Measurements from ENCODE around the gene UPB1.

UPB1 gene

GRCh38 chr22:24571266-24571665, 76.1 kb downstream of the UPB1 start:
- H4K20me1 ChIP-seq (ENCODE audit: insufficient read depth, low read length, poor library complexity, severe bottlenecking): peaks cover 23% of the 10 kb centered on the region
- H3K27me3 ChIP-seq (ENCODE audit: insufficient read depth, low read length, poor library complexity, severe bottlenecking): no peaks in the 10 kb centered on the region
- H3K9me2 ChIP-seq (replicated peaks; ENCODE audit: low read depth, low read length): no peaks in the 10 kb centered on the region
- no peak overlapping the region for H2AFZ ChIP-seq (ENCODE audit: low read length)
- H3K4me2 ChIP-seq (ENCODE audit: low read depth, low read length, poor library complexity, severe bottlenecking): no peak overlapping the region
- H3K9ac ChIP-seq (ENCODE audit: low read depth, low read length, poor library complexity, severe bottlenecking): no peak overlapping the region
- peaks cover 84% of the 10 kb centered on the region; the same call in 1 of the 2 replicates for H3K36me3 ChIP-seq (ENCODE audit: insufficient read depth, low read length)
- no peaks in the 10 kb centered on the region for H3K4me1 ChIP-seq (ENCODE audit: insufficient read depth, low read length, poor library complexity, severe bottlenecking)
- TF ChIP-seq EZH2phosphoT487 (IDR thresholded peaks at IDR 0.05; ENCODE audit: borderline replicate concordance) (no peak), CTCF (conservative IDR thresholded peaks at IDR 0.05; ENCODE audit: low read length) (no peak)
- no peak overlapping the region for H3K4me3 ChIP-seq (ENCODE audit: low read length, poor library complexity, severe bottlenecking)
- H3K9me3 ChIP-seq (ENCODE audit: insufficient read depth, low read depth, low read length): no peaks in the 10 kb centered on the region
- peaks cover 22% of the 10 kb centered on the region for H3K79me2 ChIP-seq (ENCODE audit: insufficient read depth, low read length)
- H3F3A ChIP-seq (ENCODE audit: low read depth): no peaks in the 10 kb centered on the region

- no peaks in the 10 kb centered on the region for H3K4me1 ChIP-seq (ENCODE audit: insufficient read depth, low read length, poor library complexity, severe bottlenecking)
These were observed 81.6 kb downstream of the UPB1 start for GRCh38 chr22:24576778-24577177.

More at GRCh38 chr22:24576778-24577177, 81.6 kb downstream of the UPB1 start:
- no peaks in the 10 kb centered on the region for H3K9me2 ChIP-seq (replicated peaks; ENCODE audit: low read depth, low read length)
- no peak overlapping the region for H3K4me3 ChIP-seq (ENCODE audit: low read length, poor library complexity, severe bottlenecking)
- no peak overlapping the region for H3K4me2 ChIP-seq (ENCODE audit: low read depth, low read length, poor library complexity, severe bottlenecking)
- no peaks in the 10 kb centered on the region for H4K20me1 ChIP-seq (ENCODE audit: insufficient read depth, low read length, poor library complexity, severe bottlenecking)
- TF ChIP-seq EZH2phosphoT487 (IDR thresholded peaks at IDR 0.05; ENCODE audit: borderline replicate concordance): no peak
- H2AFZ ChIP-seq (ENCODE audit: low read length): no peak overlapping the region
- no peaks in the 10 kb centered on the region for H3F3A ChIP-seq (ENCODE audit: low read depth)
- no peak overlapping the region for H3K9ac ChIP-seq (ENCODE audit: low read depth, low read length, poor library complexity, severe bottlenecking)
- no peaks in the 10 kb centered on the region for H3K9me3 ChIP-seq (ENCODE audit: insufficient read depth, low read depth, low read length)
- H3K27me3 ChIP-seq (ENCODE audit: insufficient read depth, low read length, poor library complexity, severe bottlenecking): no peaks in the 10 kb centered on the region
- no peaks in the 10 kb centered on the region for H3K79me2 ChIP-seq (ENCODE audit: insufficient read depth, low read length)
- peaks cover 44% of the 10 kb centered on the region; the same call in 1 of the 2 replicates for H3K36me3 ChIP-seq (ENCODE audit: insufficient read depth, low read length)
